Upper lobe of left lung (tissue), 4 donors: ENCODE measurements around the gene STOML1.

ENCODE experiments used
- EP300 ChIP-seq, 4 donors: sonication (generic); formaldehyde crosslinking; IDR thresholded peaks; one replicate each; pipeline ENCODE4 v1.5.1; 2017; ENCODE audit warnings: antibody characterized with exemption in 4 of 4, control low read depth in 2 of 4
- POLR2A ChIP-seq, 4 donors: fragments of 450-650 bp; IDR thresholded peaks; one replicate each; pipeline ENCODE4 v1.5.1; 2016 to 2017; ENCODE audit warnings: antibody characterized with exemption in 4 of 4, mild to moderate bottlenecking in 2 of 4
- POLR2AphosphoS5 ChIP-seq, 2 donors: sonication (generic); formaldehyde crosslinking; IDR thresholded peaks; one replicate each; pipeline ENCODE4 v1.5.1; 2017; ENCODE audit warnings: antibody characterized with exemption in 2 of 2
- TF ChIP-seq, protein P1 (sequence below), 6 experiments: fragments of 450-650 bp in 4 of 6; fragments of 200-600 bp in 2 of 6; sonication (generic) in 2 of 6; IDR thresholded peaks; one replicate each; pipeline ENCODE4 v1.5.1; 2016 to 2019; ENCODE audit warnings: antibody characterized with exemption in 6 of 6

DNA sequence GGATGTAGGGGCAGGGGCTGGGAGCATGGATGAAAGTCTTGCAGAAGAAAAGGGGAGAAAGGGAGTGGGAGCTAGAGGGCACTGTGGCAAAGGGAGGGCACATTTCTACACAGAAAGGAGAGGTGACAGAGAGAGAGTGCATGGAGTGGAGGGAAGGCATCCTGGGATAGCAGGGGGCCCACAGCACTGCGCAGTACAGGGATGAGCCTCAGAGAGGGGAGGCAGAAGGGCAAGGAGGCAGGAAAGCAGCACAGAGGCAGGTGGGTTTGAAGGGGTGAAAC lies 5.4 kb downstream of the STOML1 start:
- TF ChIP-seq, protein P1, sequence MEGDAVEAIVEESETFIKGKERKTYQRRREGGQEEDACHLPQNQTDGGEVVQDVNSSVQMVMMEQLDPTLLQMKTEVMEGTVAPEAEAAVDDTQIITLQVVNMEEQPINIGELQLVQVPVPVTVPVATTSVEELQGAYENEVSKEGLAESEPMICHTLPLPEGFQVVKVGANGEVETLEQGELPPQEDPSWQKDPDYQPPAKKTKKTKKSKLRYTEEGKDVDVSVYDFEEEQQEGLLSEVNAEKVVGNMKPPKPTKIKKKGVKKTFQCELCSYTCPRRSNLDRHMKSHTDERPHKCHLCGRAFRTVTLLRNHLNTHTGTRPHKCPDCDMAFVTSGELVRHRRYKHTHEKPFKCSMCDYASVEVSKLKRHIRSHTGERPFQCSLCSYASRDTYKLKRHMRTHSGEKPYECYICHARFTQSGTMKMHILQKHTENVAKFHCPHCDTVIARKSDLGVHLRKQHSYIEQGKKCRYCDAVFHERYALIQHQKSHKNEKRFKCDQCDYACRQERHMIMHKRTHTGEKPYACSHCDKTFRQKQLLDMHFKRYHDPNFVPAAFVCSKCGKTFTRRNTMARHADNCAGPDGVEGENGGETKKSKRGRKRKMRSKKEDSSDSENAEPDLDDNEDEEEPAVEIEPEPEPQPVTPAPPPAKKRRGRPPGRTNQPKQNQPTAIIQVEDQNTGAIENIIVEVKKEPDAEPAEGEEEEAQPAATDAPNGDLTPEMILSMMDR (IDR thresholded peaks at IDR 0.05) = no peak
- no peak for TF ChIP-seq POLR2A (IDR thresholded peaks at IDR 0.05)
- TF ChIP-seq POLR2AphosphoS5 (IDR thresholded peaks at IDR 0.05) = no peak
- TF ChIP-seq EP300 (IDR thresholded peaks at IDR 0.05) = no peak
